Measurements from ENCODE around the gene EPHA2.

Gene EPHA2

DNA sequence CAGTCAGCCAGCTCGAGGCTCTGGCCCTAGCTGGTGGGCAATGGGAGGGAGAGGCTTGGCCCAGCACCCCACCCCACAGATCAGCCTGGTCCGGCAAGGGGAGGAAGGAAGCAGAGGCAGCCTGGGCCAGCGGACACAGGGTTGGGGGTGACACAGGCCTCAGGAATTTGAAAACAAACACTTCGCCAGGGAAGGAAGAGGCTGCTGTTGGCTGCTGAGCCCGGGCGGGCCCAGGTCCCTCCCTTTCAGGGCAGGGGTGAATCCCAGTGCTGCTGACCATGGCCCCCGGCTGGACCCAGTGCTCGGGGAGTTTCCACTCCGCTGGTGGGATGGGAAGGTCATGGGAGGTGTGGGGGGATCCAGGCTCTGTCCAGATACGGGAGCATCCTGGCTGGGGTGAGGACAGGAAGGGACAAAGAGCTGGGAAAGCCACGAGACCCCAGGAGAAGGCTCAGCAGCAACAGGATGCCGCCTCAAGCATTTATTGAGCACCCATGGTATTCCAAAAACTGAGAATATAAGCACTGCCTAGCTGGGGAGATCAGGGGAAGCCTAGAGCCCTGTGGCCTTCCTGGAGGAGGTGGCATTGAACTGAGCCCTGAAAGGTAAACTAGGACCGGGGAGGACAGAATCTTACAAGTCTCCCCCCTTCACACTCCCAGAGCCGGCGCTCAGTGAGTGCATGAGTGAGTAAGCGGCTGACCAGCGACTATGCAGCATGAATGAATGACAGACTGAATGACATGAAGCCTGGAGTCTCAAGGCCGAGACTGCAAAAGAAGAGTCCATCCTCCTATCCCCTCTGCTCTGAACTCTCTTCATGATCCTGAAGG lies 26.2 kb upstream of the EPHA2 start:
- H3K4me1 ChIP-seq (ENCODE audit: low read depth, poor library complexity, severe bottlenecking): no peaks in the 10 kb centered on the region
- H3K27ac ChIP-seq: no peak overlapping the region
- H3K27me3 ChIP-seq (ENCODE audit: insufficient read depth, low read depth): no peaks in the 10 kb centered on the region
- H3K4me3 ChIP-seq (IDR thresholded peaks at IDR 0.05; ENCODE audit: insufficient read depth, low read depth, low read length): no peak overlapping the region
- no peak overlapping the region for H3K9ac ChIP-seq
- no peaks in the 10 kb centered on the region for H3K79me2 ChIP-seq (ENCODE audit: insufficient read depth, low read depth)
- no peak overlapping the region for H3K4me2 ChIP-seq
- H3K36me3 ChIP-seq (ENCODE audit: insufficient read depth): no peaks in the 10 kb centered on the region
- no peaks in the 10 kb centered on the region for H4K20me1 ChIP-seq (ENCODE audit: insufficient read depth)
- TF ChIP-seq, protein P1, sequence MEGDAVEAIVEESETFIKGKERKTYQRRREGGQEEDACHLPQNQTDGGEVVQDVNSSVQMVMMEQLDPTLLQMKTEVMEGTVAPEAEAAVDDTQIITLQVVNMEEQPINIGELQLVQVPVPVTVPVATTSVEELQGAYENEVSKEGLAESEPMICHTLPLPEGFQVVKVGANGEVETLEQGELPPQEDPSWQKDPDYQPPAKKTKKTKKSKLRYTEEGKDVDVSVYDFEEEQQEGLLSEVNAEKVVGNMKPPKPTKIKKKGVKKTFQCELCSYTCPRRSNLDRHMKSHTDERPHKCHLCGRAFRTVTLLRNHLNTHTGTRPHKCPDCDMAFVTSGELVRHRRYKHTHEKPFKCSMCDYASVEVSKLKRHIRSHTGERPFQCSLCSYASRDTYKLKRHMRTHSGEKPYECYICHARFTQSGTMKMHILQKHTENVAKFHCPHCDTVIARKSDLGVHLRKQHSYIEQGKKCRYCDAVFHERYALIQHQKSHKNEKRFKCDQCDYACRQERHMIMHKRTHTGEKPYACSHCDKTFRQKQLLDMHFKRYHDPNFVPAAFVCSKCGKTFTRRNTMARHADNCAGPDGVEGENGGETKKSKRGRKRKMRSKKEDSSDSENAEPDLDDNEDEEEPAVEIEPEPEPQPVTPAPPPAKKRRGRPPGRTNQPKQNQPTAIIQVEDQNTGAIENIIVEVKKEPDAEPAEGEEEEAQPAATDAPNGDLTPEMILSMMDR (conservative IDR thresholded peaks at IDR 0.05; ENCODE audit: low read depth, low read length): no peak
- no peak overlapping the region for H2AFZ ChIP-seq (ENCODE audit: low read depth)

DNA sequence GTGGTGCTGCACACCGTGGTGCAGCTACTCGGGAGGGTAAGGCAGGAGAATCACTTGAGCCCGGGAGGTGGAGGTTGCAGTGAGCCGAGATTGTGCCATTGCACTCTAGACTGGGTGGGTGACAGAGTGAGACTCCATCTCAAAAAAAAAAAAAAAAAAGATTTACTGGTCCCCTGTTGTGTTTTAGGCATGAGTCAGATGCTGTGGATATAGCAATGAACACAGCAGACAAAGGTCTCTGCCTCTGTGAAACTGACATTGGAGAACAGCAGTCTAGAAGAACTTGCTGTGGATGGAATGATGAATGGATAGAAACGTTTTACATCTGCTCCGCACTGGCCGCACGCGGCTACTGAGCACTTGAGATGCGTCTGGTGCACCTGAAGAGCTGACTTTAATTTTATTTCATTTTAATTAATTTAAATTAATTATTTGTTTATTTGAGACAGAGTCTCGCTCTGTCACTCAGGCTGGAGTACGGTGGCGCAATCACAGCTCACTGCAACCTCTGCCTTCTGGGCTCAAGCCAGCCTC lies 24.5 kb upstream of the EPHA2 start:
- no peaks in the 10 kb centered on the region for H3K27me3 ChIP-seq (ENCODE audit: insufficient read depth, low read depth)
- H3K79me2 ChIP-seq (ENCODE audit: insufficient read depth, low read depth): no peaks in the 10 kb centered on the region
- no peaks in the 10 kb centered on the region for H3K4me1 ChIP-seq (ENCODE audit: low read depth, poor library complexity, severe bottlenecking)
- no peak overlapping the region for H2AFZ ChIP-seq (ENCODE audit: low read depth)
- no peak overlapping the region for H3K4me3 ChIP-seq (IDR thresholded peaks at IDR 0.05; ENCODE audit: insufficient read depth, low read depth, low read length)
- H3K36me3 ChIP-seq (ENCODE audit: insufficient read depth): no peaks in the 10 kb centered on the region
- no peaks in the 10 kb centered on the region for H4K20me1 ChIP-seq (ENCODE audit: insufficient read depth)
- no peak overlapping the region for H3K4me2 ChIP-seq
- TF ChIP-seq, protein P1 (conservative IDR thresholded peaks at IDR 0.05; ENCODE audit: low read depth, low read length): no peak
- H3K9ac ChIP-seq: no peak overlapping the region
- H3K27ac ChIP-seq: no peak overlapping the region

DNA sequence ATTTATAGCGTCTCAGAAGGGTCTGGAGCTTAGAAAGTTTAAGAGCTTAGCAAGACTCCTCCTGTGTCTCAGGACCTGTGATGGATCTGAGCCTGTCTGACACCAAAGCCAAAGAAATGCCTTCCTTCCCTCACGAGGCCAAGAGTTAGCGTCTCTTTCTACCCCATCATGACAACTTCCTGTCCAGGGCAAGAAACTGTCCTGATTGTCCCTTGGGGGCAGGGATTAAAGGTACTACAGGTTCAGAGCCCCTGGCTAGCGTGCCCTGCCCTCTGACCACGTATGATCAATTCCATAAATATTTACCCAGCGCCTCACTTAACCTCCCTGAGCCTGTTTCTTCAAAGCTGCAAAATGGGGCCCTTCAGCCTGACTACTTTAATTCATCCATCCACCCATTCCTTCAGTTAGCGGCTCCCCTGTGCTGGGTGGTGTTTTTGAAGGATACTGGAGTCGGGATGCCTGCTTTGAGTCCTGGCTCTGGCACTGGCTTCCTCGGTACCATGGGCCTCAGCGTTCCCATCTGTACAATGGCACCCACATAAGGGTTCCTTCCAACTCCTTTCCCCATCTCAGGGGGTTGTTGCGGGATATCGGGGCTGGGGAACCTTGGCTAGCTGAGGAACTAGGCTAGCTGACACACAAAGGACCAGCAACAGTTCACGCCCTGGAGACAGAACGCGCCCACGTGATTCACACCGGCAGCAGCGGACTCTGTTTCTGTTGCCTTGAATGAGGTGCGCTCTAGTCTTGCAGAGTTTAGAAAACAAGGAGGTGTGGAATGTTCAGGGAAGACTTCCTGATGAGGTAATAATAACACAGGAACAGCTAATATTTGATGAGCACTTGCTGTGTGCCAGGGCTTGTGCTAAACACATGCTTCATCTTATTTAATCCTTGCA lies 23.0 kb upstream of the EPHA2 start:
- no peak overlapping the region for H3K9ac ChIP-seq
- H3K4me2 ChIP-seq: no peak overlapping the region
- H3K4me1 ChIP-seq (ENCODE audit: low read depth, poor library complexity, severe bottlenecking): peaks cover under 1% of the 10 kb centered on the region
- no peaks in the 10 kb centered on the region for H4K20me1 ChIP-seq (ENCODE audit: insufficient read depth)
- no peaks in the 10 kb centered on the region for H3K36me3 ChIP-seq (ENCODE audit: insufficient read depth)
- TF ChIP-seq, protein P1 (conservative IDR thresholded peaks at IDR 0.05; ENCODE audit: low read depth, low read length): no peak
- H2AFZ ChIP-seq (ENCODE audit: low read depth): no peak overlapping the region
- H3K4me3 ChIP-seq (IDR thresholded peaks at IDR 0.05; ENCODE audit: insufficient read depth, low read depth, low read length): no peak overlapping the region
- H3K27me3 ChIP-seq (ENCODE audit: insufficient read depth, low read depth): no peaks in the 10 kb centered on the region
- no peak overlapping the region for H3K27ac ChIP-seq
- H3K79me2 ChIP-seq (ENCODE audit: insufficient read depth, low read depth): no peaks in the 10 kb centered on the region

DNA sequence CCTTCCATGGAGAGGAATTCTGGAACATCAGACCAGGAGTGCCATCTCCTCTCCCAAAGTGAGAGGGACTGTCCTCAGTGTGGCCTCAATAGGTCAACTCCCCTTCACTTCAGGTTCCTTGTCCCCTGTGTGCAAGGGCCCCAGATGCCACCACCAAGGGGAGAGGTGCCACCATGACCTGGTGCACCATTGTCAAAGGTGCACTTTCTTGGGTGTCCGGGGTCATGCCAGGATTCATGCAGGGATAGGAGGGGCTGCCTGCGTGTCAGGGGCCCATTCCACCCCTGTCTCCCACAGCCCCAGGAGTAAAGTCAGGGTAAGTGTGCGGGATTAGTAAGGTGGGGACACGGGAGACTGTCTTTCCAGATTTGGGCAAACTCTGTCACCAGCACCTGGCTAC lies 21.4 kb upstream of the EPHA2 start:
- TF ChIP-seq, protein P1 (conservative IDR thresholded peaks at IDR 0.05; ENCODE audit: low read depth, low read length): no peak
- Histone ChIP-seq H3K4me3 (IDR thresholded peaks at IDR 0.05; ENCODE audit: insufficient read depth, low read depth, low read length) (no peak overlapping the region), H3K9ac (no peak overlapping the region), H3K27ac (no peak overlapping the region), H3K4me1 (ENCODE audit: low read depth, poor library complexity, severe bottlenecking) (peaks cover 7% of the 10 kb centered on the region), H3K36me3 (ENCODE audit: insufficient read depth) (no peaks in the 10 kb centered on the region), H2AFZ (ENCODE audit: low read depth) (no peak overlapping the region), H3K4me2 (no peak overlapping the region), H4K20me1 (ENCODE audit: insufficient read depth) (no peaks in the 10 kb centered on the region), H3K27me3 (ENCODE audit: insufficient read depth, low read depth) (no peaks in the 10 kb centered on the region), H3K79me2 (ENCODE audit: insufficient read depth, low read depth) (no peaks in the 10 kb centered on the region)
